Measurements from ENCODE around the gene ANAPC1.
"Not testable (repeated sequence)": the region's sequence is repeated elsewhere in the genome, so short reads cannot be mapped to it uniquely, and the experiment has no call there.

Gene ANAPC1

DNA sequence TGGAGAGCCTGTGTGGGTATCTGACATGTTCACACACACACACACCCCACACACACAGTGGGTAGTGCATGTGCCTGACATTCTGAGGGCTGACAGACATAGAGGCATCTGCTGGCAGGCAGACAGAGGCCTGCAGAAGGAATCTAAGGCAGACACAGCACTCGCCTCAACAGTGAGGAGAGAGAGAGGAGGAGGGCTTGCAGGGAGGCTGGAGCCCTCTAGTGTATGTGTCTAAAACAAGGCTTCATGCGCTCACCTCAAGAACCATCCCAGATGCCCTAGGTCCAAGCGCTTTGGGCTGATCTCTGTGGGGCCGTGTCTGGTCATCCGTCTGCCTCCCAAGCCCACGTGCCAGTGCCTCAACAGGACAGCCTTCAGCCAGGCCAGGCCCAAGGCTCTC is 158.3 kb downstream of the ANAPC1 start:
- not testable (repeated sequence) for H4K20me1 ChIP-seq (ENCODE audit: insufficient read depth, low read length, poor library complexity, severe bottlenecking); H3K9ac ChIP-seq (ENCODE audit: low read depth, low read length, poor library complexity, severe bottlenecking); H3K9me2 ChIP-seq (replicated peaks; ENCODE audit: low read depth, low read length); H3K27me3 ChIP-seq (ENCODE audit: insufficient read depth, low read length, poor library complexity, severe bottlenecking); H3K4me3 ChIP-seq (ENCODE audit: low read length, poor library complexity, severe bottlenecking); H3K9me3 ChIP-seq (ENCODE audit: insufficient read depth, low read depth, low read length); H2AFZ ChIP-seq (ENCODE audit: low read length); H3F3A ChIP-seq (ENCODE audit: low read depth); H3K4me2 ChIP-seq (ENCODE audit: low read depth, low read length, poor library complexity, severe bottlenecking); H3K36me3 ChIP-seq (ENCODE audit: insufficient read depth, low read length); H3K79me2 ChIP-seq (ENCODE audit: insufficient read depth, low read length); H3K4me1 ChIP-seq (ENCODE audit: insufficient read depth, low read length, poor library complexity, severe bottlenecking)
- TF ChIP-seq, protein P1, sequence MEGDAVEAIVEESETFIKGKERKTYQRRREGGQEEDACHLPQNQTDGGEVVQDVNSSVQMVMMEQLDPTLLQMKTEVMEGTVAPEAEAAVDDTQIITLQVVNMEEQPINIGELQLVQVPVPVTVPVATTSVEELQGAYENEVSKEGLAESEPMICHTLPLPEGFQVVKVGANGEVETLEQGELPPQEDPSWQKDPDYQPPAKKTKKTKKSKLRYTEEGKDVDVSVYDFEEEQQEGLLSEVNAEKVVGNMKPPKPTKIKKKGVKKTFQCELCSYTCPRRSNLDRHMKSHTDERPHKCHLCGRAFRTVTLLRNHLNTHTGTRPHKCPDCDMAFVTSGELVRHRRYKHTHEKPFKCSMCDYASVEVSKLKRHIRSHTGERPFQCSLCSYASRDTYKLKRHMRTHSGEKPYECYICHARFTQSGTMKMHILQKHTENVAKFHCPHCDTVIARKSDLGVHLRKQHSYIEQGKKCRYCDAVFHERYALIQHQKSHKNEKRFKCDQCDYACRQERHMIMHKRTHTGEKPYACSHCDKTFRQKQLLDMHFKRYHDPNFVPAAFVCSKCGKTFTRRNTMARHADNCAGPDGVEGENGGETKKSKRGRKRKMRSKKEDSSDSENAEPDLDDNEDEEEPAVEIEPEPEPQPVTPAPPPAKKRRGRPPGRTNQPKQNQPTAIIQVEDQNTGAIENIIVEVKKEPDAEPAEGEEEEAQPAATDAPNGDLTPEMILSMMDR (conservative IDR thresholded peaks at IDR 0.05; ENCODE audit: low read length): peak; percentile 27; the same call in 1 of the 2 replicates

DNA sequence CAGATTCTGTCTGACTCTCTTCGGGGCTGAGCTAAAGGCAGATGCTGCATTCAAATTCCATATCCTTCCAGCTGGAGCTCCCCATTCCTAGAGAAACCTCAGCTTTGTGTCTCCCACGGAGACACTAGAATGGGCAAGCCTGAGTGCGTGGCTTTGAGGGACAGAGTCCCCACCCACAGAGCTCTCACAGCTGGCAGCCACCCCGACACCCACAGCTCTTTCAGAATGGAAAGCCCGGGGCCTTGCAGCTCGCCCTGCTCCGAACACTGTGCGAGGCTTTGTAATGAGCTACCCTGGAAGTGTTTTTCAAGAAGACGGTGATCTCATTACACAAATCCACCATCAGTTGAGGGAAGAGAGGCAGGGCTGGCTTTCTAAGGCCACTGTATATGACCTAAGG is 164.4 kb downstream of the ANAPC1 start:
- H3K4me2 ChIP-seq (ENCODE audit: low read depth, low read length, poor library complexity, severe bottlenecking); H3K9ac ChIP-seq (ENCODE audit: low read depth, low read length, poor library complexity, severe bottlenecking); H3F3A ChIP-seq (ENCODE audit: low read depth); H4K20me1 ChIP-seq (ENCODE audit: insufficient read depth, low read length, poor library complexity, severe bottlenecking); H3K79me2 ChIP-seq (ENCODE audit: insufficient read depth, low read length); H3K27me3 ChIP-seq (ENCODE audit: insufficient read depth, low read length, poor library complexity, severe bottlenecking); H3K9me3 ChIP-seq (ENCODE audit: insufficient read depth, low read depth, low read length); H3K4me3 ChIP-seq (ENCODE audit: low read length, poor library complexity, severe bottlenecking); H3K4me1 ChIP-seq (ENCODE audit: insufficient read depth, low read length, poor library complexity, severe bottlenecking); H3K9me2 ChIP-seq (replicated peaks; ENCODE audit: low read depth, low read length); H2AFZ ChIP-seq (ENCODE audit: low read length); H3K36me3 ChIP-seq (ENCODE audit: insufficient read depth, low read length): not testable (repeated sequence)
